OCI-M2 (cell line): ENCODE measurements around the gene SLC7A7.
"Not testable (repeated sequence)": the region's sequence is repeated elsewhere in the genome, so short reads cannot be mapped to it uniquely, and the experiment has no call there.

Experiments
- DNase-seq: peaks from one replicate; lab custom pipeline; 2025; ENCODE audit not compliant: unreplicated experiment; lab: John Stamatoyannopoulos, UW

SLC7A7 gene

DNA sequence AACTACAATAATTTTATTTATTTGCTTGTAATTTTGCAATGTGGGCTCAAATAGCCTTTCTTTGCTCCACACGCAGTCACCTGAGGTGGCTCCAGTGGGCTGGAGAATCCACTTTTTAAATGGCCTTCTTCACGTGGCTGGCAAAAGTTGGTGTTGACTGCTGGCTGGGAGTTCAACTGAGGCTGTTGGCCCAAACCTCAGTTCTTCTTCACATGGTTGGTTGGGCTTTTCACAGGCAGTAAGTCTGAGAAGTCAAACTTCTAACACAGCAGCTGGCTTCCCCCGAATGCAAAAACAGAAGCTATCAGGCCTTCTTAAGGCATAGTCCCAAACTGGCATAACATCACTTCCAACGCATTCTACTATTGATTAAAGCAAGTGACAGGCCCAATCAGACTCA, 50.9 kb downstream of the SLC7A7 start:
- DNase-seq, result no peak

DNA sequence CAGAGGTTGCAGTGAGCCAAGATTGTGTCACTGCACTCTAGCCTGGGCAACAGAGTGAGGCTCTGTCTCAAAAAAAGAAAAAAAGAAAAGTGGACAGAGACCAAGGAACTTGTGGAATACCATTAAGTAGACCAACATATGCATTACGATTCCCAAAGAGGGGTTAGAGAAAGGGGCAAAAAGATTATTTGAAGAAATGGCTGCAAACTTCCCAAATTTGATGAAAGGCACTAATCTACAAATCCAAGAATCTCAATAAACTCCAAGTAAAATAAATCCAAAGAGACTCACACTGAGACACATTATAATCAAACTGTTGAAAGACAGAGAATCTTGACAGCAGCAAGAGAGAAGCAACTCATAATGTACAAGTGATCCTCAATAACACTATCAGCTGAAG, 53.5 kb downstream of the SLC7A7 start:
- no peak for DNase-seq

DNA sequence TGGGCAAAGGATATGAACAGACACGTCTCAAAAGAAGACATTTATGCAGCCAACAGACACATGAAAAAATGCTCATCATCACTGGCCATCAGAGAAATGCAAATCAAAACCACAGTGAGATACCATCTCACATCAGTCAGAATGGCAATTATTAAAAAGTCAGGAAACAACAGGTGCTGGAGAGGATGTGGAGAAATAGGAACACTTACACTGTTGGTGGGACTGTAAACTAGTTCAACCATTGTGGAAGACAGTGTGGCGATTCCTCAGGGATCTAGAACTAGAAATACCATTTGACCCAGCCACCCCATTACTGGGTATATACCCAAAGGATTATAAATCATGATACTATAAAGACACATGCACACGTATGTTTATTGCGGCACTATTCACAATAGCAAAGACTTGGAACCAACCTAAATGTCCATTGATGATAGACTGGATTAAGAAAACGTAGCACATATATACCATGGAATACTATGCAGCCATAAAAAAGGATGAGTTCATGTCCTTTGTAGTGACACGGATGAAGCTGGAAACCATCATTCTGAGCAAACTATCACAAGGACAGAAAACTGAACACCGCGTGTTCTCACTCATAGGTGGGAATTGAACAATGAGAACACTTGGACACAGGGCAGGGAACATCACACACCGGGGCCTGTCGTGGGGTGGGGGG, 57.1 kb downstream of the SLC7A7 start:
- not testable (repeated sequence) for DNase-seq

DNA sequence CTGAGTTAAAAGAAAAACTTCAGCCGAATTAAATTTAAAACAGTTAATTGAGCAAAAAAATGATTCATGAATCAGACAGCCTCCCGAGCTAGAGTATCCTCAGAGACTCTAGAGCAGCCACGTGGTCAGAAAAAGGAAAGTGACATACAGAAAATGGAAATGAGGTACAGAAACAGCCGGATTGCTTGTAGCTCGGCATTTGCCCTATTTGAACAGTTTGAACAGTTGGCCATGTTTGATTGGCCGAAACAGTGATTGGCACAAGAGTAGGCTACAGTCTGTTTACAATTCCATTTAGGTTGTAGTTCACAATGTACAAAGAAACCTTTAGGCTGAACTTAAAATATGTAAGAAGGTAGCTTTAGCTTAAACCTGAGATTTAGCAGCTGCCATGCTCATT, 61.6 kb downstream of the SLC7A7 start:
- DNase-seq, result no peak

DNA sequence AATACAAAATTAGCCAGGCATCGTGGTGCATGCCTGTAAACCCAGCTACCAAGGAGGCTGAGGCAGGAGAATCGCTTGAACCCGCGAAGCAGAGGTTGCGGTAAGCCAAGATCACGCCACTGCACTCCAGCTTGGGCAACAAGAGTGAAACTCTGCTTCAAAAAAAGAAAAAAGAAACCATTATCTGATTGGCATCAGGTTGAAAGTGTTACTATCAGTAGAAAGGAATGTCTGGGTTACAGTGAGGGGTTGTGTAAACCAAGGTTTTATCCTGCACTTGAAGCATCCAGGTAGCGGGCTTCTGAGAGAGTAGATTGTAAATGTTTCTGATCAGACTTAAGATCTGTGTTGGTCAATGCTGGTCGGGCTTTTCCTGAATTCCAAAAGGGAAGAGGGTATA, 62.8 kb downstream of the SLC7A7 start:
- DNase-seq, result no peak

DNA sequence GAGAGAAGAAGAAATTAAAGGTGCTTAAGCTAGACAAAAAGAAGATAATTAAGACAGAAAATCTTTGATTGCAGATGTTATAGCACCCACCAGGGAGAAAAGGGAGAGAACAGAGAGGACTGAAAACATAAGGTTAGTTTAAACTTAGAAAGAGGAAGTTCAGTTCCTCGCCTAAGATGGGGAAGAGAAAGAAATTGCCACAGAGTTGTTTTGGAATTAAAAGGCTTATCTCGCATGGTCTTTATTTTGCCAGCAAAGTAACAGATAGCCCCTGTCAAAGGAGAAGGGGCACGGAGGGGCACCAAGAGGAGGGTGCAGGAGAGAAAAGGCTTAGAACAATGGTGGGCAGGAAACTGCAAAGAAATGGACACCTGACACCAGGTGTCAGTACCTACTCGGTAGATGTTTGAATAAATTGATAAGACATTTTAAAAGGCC, 66.6 kb downstream of the SLC7A7 start:
- DNase-seq, result peak; percentile 34

DNA sequence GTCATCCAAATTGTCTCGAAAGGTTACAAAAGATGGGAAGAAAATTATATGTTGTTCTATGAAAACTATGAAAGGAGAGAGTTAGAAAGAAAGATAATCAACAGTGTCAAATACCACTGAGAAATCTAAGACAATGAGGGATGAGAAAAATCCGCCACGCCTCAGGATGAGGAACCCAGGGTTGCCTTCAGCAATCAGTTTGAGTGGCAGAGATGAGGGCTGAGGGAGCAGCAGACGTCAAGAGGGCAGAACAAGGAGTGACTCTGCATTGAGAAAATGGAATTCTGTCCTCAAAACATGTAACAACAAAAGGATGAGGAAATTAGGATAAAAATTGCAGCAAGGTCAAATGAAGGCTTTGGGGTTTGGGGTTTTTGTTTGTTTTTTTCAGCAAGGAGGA, 67.0 kb downstream of the SLC7A7 start:
- no peak for DNase-seq

- DNase-seq, result no peak
These were observed 67.5 kb downstream of the SLC7A7 start for GRCh38 chr14:22747769-22748168.

DNA sequence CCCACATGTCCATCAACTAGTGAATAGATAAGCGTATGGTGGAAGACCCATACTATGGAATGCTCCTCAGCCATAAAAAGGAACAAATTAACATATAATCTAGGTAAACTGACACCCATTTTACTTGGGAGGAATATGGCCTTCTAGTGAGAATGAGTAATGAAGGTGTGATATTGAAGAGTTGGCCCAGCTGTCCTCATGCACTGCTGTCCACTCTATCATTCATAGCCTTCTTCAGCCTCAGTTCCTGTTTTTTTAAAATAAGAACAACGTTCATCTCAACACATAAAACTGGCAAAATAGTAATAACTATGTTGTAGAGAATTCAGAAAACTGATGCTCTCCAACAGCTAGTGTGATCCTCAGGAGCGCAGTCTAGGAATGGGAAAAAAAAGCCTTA, 75.2 kb downstream of the SLC7A7 start:
- no peak for DNase-seq

GRCh38 chr14:22739423-22739822, 75.8 kb downstream of the SLC7A7 start:
- DNase-seq, result no peak

DNA sequence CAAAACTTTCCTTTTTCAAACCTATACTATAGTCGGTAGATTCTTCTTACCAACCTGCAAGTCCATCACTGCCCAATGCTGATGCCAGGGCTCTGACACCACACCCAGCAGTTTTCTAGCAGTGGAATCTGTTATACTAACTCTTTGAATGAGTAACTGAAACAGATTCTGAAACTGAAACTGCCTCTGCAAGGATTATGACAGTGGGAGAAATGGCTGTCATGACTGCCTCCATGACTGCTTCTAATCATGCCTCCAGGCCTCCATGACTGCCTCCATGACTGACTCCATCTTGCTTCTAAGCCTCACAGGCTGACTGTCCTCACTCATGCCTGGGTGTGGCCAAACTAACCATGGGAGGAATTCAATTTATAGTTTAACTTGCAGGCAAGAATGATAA, 78.2 kb downstream of the SLC7A7 start:
- DNase-seq, result no peak

DNA sequence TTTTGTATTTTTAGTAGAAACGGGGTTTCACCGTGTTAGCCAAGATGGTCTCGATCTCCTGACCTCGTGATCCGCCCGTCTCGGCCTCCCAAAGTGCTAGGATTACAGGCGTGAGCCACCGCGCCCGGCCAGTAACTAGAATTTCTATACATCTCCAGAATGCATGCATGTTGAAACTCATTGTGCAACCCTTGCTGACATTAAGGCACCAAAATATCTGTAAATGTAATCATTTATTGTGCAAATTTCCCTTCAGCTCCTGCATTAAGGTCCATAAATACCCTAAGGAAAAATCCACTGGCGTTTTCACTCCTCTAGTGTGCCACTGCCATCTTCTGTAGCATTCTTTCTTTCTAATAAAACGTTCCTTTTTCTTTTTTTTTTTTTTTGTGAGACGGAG, 78.9 kb downstream of the SLC7A7 start:
- not testable (repeated sequence) for DNase-seq

GRCh38 chr14:22735096-22735495, 80.1 kb downstream of the SLC7A7 start:
- no peak for DNase-seq

GRCh38 chr14:22733829-22734228, 81.4 kb downstream of the SLC7A7 start:
- no peak for DNase-seq

- DNase-seq, result not testable (repeated sequence)
These were observed 83.2 kb downstream of the SLC7A7 start for GRCh38 chr14:22732062-22732461.

DNA sequence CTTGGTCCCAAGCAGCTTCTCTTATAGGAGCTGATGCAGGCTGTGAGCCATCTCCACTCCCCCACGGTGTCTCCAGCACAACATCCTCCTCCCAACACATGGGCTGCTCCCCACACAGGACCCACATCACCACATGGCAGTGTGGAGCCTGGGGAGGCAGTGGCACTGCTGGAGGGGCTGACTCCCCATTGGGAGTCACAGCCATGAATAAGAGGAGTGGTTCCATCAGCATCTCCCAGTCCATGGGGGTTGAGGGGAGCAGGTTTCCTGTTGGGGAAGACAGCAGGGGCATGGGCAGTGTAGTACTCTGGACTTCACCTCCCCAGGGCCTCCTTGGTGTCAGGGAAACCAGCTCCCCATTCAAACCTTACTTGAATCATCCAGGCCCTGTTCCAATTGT, 89.2 kb downstream of the SLC7A7 start:
- no peak for DNase-seq

DNA sequence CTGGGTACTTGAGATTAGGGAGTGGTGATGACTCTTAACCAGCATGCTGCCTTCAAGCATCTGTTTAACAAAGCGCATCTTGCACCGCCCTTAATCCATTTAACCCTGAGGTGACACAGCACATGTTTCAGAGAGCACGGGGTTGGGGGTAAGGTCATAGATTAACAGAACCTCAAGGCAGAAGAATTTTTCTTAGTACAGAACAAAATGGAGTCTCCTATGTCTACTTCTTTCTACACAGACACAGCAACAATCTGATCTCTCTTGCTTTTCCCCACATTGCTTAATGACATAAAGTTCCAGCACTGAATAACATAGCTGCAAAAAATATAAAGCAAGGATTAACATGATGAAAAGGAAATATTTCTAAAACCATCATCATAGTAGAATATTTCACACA, 89.9 kb downstream of the SLC7A7 start:
- DNase-seq, result not testable (repeated sequence)

- not testable (repeated sequence) for DNase-seq
These were observed 90.4 kb downstream of the SLC7A7 start for GRCh38 chr14:22724847-22725246.

DNA sequence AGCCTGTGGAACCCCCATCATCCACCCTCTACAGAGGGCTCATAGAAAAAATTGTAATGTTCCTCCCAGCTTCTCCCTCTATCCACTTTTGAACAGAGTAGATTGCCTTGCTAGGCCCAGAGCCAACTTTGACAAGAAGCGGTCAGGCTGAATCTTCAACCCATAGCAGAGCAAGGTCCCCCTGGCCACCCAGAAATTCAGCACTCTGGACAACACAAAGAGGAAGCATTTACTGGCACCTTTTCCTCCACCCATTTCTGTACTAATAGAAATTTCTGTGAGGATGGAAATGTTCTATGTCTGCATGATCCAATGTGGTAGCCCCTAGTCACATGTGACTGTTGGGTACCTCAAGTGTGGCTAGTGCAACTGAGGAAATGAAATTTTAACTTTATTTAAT, 91.4 kb downstream of the SLC7A7 start:
- no peak for DNase-seq
